Measurements from ENCODE around the gene EMC6.

The EMC6 gene

DNA sequence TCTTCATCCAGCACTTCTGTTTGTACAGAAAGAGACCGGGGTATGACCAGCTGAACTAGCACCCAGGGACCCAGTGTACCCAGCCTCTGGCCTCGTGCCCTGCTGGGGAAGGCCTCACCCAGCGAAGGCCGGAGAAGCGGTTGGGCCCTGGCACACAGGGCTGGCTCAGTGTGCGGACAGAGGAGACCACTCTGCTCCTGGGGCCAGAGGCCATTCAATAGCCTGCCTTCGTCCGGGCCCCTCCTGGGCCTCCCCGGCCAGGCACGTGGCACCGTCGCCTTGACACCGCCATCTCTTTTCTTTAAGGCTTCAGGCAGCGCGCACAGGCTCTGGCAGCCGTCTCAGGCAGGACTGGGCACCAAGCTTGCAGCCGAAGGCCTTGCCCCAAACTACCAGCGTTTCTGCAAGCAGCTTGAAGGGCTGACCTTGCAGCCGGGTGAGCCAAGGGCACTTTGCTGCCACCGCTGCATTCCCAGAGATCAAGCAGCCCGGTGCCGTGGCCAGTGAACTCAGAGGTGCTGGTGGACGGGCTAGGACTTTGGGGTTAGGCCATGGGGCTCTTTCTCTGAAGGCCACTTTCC lies 8.2 kb upstream of the EMC6 start:
- no peak overlapping the region for H3K9ac ChIP-seq

DNA sequence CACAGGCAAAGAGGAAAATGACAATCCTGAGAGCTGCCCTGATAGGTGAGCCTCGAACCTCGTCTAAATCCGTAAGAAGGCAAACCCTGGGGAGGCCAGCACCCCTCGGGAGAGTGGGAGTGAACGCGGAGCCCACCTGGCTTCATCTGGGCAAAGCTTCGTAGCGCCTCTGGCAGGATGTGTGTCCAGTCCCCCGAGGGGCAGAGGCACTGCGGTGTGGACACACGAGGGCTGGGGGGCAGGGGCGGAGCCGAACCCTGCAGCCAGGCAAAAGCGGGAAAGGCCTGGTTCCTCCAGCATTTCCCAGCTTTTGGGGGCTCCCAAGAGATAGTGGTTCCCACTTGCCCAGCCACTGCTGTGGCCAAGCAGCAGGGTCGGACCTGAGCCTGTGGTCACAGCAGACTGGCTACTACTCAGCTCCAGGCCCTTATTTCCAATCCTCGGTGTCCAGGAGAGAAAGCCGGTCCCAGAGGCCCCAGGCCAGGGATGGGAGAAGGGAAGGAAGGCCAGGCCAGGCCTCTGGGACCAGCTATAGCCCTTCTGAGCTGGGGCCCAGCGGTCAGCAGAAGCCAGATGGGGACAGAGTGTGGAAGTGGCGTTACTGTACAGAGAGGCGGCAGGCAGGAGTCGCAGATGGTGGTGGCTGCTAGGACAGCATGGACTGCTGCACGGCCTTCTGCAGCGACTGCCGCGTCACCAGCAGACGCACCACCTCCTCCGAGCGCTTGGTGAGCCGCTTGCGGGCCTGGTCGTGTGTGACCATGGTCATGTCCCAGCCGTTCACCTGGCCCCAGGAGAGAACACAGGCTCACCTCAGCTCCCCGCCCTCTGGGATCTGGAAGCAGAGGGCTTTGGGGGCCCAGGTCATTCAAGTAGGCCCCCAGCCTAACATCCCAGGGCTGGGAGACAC lies 5.3 kb upstream of the EMC6 start:
- Histone ChIP-seq H3K27ac (no peak overlapping the region), H3K4me1 (no peaks in the 10 kb centered on the region), H3K9ac (no peak overlapping the region), H3K9me3 (ENCODE audit: control insufficient read depth, low read length) (no peaks in the 10 kb centered on the region), H3K79me2 (no peaks in the 10 kb centered on the region), H3K4me3 (ENCODE audit: low read depth, low read length) (no peak overlapping the region), H3K36me3 (ENCODE audit: control insufficient read depth, insufficient read depth, low read length) (no peaks in the 10 kb centered on the region), H2AFZ (no peak overlapping the region), H3K4me2 (ENCODE audit: low read length) (no peak overlapping the region), H3K27me3 (ENCODE audit: control insufficient read depth, insufficient read depth, low read length) (no peaks in the 10 kb centered on the region)
- TF ChIP-seq, protein P1, sequence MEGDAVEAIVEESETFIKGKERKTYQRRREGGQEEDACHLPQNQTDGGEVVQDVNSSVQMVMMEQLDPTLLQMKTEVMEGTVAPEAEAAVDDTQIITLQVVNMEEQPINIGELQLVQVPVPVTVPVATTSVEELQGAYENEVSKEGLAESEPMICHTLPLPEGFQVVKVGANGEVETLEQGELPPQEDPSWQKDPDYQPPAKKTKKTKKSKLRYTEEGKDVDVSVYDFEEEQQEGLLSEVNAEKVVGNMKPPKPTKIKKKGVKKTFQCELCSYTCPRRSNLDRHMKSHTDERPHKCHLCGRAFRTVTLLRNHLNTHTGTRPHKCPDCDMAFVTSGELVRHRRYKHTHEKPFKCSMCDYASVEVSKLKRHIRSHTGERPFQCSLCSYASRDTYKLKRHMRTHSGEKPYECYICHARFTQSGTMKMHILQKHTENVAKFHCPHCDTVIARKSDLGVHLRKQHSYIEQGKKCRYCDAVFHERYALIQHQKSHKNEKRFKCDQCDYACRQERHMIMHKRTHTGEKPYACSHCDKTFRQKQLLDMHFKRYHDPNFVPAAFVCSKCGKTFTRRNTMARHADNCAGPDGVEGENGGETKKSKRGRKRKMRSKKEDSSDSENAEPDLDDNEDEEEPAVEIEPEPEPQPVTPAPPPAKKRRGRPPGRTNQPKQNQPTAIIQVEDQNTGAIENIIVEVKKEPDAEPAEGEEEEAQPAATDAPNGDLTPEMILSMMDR (IDR thresholded peaks at IDR 0.05) = no peak

More for the DNA sequence above, 8.2 kb upstream of the EMC6 start:
- H2AFZ ChIP-seq = no peak overlapping the region
- H3K79me2 ChIP-seq = no peaks in the 10 kb centered on the region
- H3K36me3 ChIP-seq (ENCODE audit: control insufficient read depth, insufficient read depth, low read length) = no peaks in the 10 kb centered on the region
- H3K4me3 ChIP-seq (ENCODE audit: low read depth, low read length) = no peak overlapping the region
- no peak overlapping the region for H3K4me2 ChIP-seq (ENCODE audit: low read length)
- no peaks in the 10 kb centered on the region for H3K27me3 ChIP-seq (ENCODE audit: control insufficient read depth, insufficient read depth, low read length)
- TF ChIP-seq, protein P1 (IDR thresholded peaks at IDR 0.05) = no peak
- no peaks in the 10 kb centered on the region for H3K4me1 ChIP-seq
- no peak overlapping the region for H3K27ac ChIP-seq
- H3K9me3 ChIP-seq (ENCODE audit: control insufficient read depth, low read length) = no peaks in the 10 kb centered on the region

DNA sequence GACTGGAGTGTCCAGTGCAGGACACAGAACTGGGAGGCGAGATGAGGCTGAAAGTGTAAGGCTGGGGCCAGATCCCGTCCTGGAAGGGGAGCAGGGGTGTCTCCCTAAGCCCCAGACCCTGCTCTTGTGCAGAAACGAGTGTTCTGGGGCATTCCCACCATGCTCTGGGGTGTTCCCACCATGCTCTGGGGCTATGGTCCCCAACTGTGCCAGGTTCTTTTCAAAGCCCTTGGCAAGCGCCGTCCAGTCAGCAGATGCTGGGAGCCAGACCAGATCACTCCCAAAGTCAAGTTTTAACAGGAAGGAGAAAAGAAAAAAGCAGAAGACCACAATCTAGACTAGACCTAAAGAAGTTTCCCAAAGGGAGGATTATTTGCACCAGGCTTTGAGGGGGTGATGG lies 2.8 kb upstream of the EMC6 start:
- H3K27me3 ChIP-seq (ENCODE audit: control insufficient read depth, insufficient read depth, low read length) = no peaks in the 10 kb centered on the region
- no peaks in the 10 kb centered on the region for H3K36me3 ChIP-seq (ENCODE audit: control insufficient read depth, insufficient read depth, low read length)
- no peak overlapping the region for H3K9ac ChIP-seq
- no peak overlapping the region for H3K4me3 ChIP-seq (ENCODE audit: low read depth, low read length)
- TF ChIP-seq, protein P1 (IDR thresholded peaks at IDR 0.05) = no peak
- H3K27ac ChIP-seq = no peak overlapping the region
- H3K4me2 ChIP-seq (ENCODE audit: low read length) = no peak overlapping the region
- no peak overlapping the region for H2AFZ ChIP-seq
- H3K4me1 ChIP-seq = no peaks in the 10 kb centered on the region
- peaks cover 4% of the 10 kb centered on the region for H3K79me2 ChIP-seq
- no peaks in the 10 kb centered on the region for H3K9me3 ChIP-seq (ENCODE audit: control insufficient read depth, low read length)

DNA sequence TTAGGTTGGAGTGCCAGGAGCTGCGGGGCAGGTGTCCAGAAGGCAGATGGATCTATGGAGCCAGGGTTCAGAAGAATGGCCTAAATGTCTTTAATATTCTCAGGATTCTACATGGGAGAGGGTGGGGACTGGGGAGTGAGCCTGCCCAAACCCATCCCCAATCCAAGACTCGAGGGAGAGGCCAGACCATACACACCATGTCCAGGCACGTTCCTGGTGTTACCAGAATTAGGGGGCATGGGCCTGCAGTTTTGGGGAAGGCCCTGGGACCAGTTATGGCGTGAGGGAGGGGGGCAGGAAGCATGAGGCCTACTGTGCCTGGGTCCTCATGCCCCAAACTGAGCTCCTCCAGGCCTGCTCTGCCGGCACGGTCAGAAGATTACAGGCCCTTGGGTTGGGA lies 2.1 kb upstream of the EMC6 start:
- H3K36me3 ChIP-seq (ENCODE audit: control insufficient read depth, insufficient read depth, low read length) = no peaks in the 10 kb centered on the region
- H3K4me2 ChIP-seq (ENCODE audit: low read length) = no peak overlapping the region
- no peak overlapping the region for H3K4me3 ChIP-seq (ENCODE audit: low read depth, low read length)
- TF ChIP-seq, protein P1 (IDR thresholded peaks at IDR 0.05) = no peak
- no peak overlapping the region for H3K9ac ChIP-seq
- H3K27ac ChIP-seq = no peak overlapping the region
- peaks cover 4% of the 10 kb centered on the region for H3K79me2 ChIP-seq
- H2AFZ ChIP-seq = no peak overlapping the region
- H3K9me3 ChIP-seq (ENCODE audit: control insufficient read depth, low read length) = no peaks in the 10 kb centered on the region
- no peaks in the 10 kb centered on the region for H3K4me1 ChIP-seq
- no peaks in the 10 kb centered on the region for H3K27me3 ChIP-seq (ENCODE audit: control insufficient read depth, insufficient read depth, low read length)

Measured in parathyroid adenoma (tissue), 2 donors.